Brain microvascular endothelial cell (primary cell): ENCODE measurements around the gene MYL4.

Source experiments
- DNase-seq: peaks from one replicate; pipeline ENCODE4 v3.0.0-alpha.2; 2020
- H3K27ac ChIP-seq: fragments of 250-450 bp; sonication (Bioruptor Pico); 2 replicates; pipeline ENCODE4 v1.5.1; 2020; ENCODE audit warnings: mild to moderate bottlenecking, moderate library complexity
- H3K27me3 ChIP-seq: fragments of 250-450 bp; sonication (Bioruptor Pico); replicated peaks from 2 replicates; pipeline ENCODE4 v1.5.1; 2020; ENCODE audit warnings: mild to moderate bottlenecking
- H3K36me3 ChIP-seq: fragments of 250-450 bp; sonication (Bioruptor Pico); replicated peaks from 2 replicates; pipeline ENCODE4 v1.5.1; 2020; ENCODE audit warnings: mild to moderate bottlenecking
- H3K4me3 ChIP-seq: 2 replicates; pipeline ENCODE4 v1.5.1; 2011; ENCODE audit warnings: low read depth, mild to moderate bottlenecking, control low read depth, low read length, moderate library complexity
- CTCF ChIP-seq: IDR thresholded peaks from 2 replicates; pipeline ENCODE4 v1.5.1; 2011; ENCODE audit warnings: low read depth, mild to moderate bottlenecking, moderate library complexity, low read length, control low read depth, inconsistent platforms; ENCODE audit errors: missing control alignments
- in situ Hi-C: cut with HindIII; loops from 2 replicates; pipeline ENCODE4 v1.10.0; 2017; ENCODE audit warnings: low sequenced_read_pairs, low pct_ligation_motif_present

The MYL4 gene

GRCh38 chr17:47252209-47252608, 43.1 kb downstream of the MYL4 start:
- in situ Hi-C loops: no loop called here
- no peak overlapping the region for H3K4me3 ChIP-seq
- H3K27ac ChIP-seq: no peak overlapping the region
- DNase-seq: no peak
- H3K27me3 ChIP-seq: no peaks in the 10 kb centered on the region
- H3K36me3 ChIP-seq: no peaks in the 10 kb centered on the region
- no peak for TF ChIP-seq CTCF

GRCh38 chr17:47252766-47253512, 43.8 kb downstream of the MYL4 start:
- H3K36me3 ChIP-seq: no peaks in the 10 kb centered on the region
- peak overlapping the region; percentile 79 for H3K4me3 ChIP-seq
- DNase-seq: no peak
- no peak for TF ChIP-seq CTCF
- in situ Hi-C loops: no loop called here
- H3K27ac ChIP-seq: peak overlapping the region; percentile 46
- H3K27me3 ChIP-seq: no peaks in the 10 kb centered on the region

DNA sequence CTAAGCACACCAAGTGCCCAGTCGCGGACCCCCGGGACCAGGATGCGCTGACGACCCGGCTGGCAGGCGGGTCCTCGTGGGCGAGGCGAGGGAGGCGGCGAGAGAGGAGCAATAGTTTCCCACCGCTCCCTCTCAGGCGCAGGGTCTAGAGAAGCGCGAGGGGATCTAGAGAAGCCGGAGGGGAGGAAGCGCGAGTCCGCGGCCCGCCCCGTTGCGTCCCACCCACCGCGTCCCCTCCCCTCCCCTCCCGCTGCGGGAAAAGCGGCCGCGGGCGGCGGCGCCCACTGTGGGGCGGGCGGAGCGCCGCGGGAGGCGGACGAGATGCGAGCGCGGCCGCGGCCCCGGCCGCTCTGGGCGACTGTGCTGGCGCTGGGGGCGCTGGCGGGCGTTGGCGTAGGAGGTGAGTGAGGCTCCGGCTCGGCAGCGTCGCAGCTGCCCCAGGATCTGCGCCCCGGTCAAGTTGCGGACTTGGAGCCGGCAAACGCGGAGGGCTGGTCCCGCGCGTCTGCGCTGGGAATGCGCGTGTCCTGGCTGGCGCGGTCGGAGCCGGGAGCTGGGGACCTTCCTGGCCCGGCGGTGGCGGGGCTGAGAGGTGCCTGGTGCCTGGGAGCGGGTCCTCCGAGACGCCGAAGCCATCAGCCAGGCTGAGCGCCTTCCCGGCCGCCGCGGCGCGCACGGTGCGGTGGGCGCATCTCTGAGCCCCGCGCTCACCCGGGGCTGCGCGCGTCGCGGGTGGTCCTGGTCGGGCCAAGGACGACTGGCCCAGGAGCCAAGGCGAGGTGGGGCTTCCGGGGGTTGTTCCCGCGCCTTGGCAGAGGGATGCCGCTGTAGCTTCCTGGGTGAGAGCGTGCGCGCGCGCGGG, 44.6 kb downstream of the MYL4 start, which contains the start of gene ITGB3:
ITGB3 (plus strand) TSS at position 287 of the 862 bp plus-strand sequence; CDS start at position 322, 35 bp downstream.
- DNase-seq: peak; percentile 55
- H3K27me3 ChIP-seq: no peaks in the 10 kb centered on the region

GRCh38 chr17:47254403-47254943, 45.3 kb downstream of the MYL4 start:
- Histone ChIP-seq H3K4me3 (peak overlapping the region; percentile 79), H3K27me3 (no peaks in the 10 kb centered on the region), H3K27ac (peak overlapping the region; percentile 46), H3K36me3 (no peaks in the 10 kb centered on the region)
- in situ Hi-C loops: no loop called here
- no peak for DNase-seq
- no peak for TF ChIP-seq CTCF

More for the DNA sequence above, 44.6 kb downstream of the MYL4 start, which contains the start of gene ITGB3:
- in situ Hi-C loops: no loop called here
- H3K27ac ChIP-seq: peak within 1 kb of the TSS; percentile 46
- peak within 1 kb of the TSS; percentile 79 for H3K4me3 ChIP-seq
- no peaks in the 10 kb centered on the region for H3K36me3 ChIP-seq
- TF ChIP-seq CTCF: peak; percentile 45

DNA sequence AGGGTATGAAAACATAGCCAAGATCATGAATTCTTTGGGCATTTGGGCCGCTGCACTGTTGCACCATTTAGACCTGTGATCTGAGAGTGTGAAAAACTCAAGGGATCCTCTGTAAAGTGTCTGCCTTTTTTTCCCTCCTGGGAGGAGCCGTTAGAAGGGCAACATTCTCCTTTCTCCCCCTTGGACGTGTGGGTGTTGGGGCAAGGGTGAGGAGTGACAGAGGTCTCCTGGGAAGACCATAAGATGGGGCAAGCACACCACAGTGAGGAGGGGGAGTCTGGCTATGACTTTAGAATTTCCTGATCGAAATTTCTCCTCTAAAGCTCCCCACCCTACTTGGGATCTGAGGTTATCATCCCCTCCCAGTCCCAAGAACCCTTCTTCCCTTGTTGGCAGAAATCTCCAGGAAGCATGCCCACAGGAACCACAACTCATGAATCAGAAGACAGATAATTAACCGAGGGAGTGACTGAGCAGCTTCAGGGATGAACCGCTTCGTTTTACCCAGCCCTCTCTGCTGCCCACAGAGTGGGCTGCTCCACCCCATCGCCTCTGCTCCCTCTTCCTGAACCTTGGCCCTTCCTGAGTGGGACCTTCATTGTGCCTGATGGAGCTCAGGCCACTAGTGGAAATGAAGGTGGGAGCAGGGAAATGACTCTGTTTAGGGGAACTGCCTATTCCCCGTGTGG, 48.6 kb downstream of the MYL4 start:
- Histone ChIP-seq H3K36me3 (no peaks in the 10 kb centered on the region), H3K27ac (peak overlapping the region; percentile 48), H3K4me3 (no peak overlapping the region), H3K27me3 (no peaks in the 10 kb centered on the region)
- DNase-seq: peak; percentile 69
- TF ChIP-seq CTCF: no peak
- in situ Hi-C loops: no loop called here
